ENCODE measurements around the gene KLHL2. TPM values are rescaled to one million over a fixed set of nuclear protein-coding genes. Genes with fewer than 3 reads are reported as not detected.

Gene KLHL2
- total RNA-seq, 1 donor from 2014 or later = 24.3 TPM

GRCh38 chr4:165326831-165327210 lies 119.5 kb downstream of the KLHL2 start:
- TF ChIP-seq EZH2 (IDR thresholded peaks at IDR 0.05) = no peak
- TF ChIP-seq, protein P1, sequence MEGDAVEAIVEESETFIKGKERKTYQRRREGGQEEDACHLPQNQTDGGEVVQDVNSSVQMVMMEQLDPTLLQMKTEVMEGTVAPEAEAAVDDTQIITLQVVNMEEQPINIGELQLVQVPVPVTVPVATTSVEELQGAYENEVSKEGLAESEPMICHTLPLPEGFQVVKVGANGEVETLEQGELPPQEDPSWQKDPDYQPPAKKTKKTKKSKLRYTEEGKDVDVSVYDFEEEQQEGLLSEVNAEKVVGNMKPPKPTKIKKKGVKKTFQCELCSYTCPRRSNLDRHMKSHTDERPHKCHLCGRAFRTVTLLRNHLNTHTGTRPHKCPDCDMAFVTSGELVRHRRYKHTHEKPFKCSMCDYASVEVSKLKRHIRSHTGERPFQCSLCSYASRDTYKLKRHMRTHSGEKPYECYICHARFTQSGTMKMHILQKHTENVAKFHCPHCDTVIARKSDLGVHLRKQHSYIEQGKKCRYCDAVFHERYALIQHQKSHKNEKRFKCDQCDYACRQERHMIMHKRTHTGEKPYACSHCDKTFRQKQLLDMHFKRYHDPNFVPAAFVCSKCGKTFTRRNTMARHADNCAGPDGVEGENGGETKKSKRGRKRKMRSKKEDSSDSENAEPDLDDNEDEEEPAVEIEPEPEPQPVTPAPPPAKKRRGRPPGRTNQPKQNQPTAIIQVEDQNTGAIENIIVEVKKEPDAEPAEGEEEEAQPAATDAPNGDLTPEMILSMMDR (IDR thresholded peaks at IDR 0.05) = no peak
- TF ChIP-seq EZH2phosphoT487 (IDR thresholded peaks at IDR 0.05) = no peak
- H3F3A ChIP-seq (ENCODE audit: low read depth) = peaks cover 14% of the 10 kb centered on the region
- H3K9ac ChIP-seq = peak overlapping the region; percentile 58
- H3K4me1 Mint-ChIP-seq = peaks cover 25% of the 10 kb centered on the region
- peaks cover 4% of the 10 kb centered on the region for H3K9me3 Mint-ChIP-seq
- H3K36me3 Mint-ChIP-seq = peaks cover 23% of the 10 kb centered on the region
- H3K27ac Mint-ChIP-seq = no peak overlapping the region
- H3K36me3 ChIP-seq = no peaks in the 10 kb centered on the region
- H2AFZ ChIP-seq (replicated peaks) = peak overlapping the region; percentile 100
- peak overlapping the region; percentile 89 for H3K4me3 ChIP-seq
- peak; percentile 22 for DNase-seq (ENCODE audit: low spot score)
- H3K27ac ChIP-seq = no peak overlapping the region
- peaks cover 52% of the 10 kb centered on the region for H3K79me2 ChIP-seq (ENCODE audit: low read depth)
- H3K4me2 ChIP-seq = peak overlapping the region; percentile 97
- H3K9me3 ChIP-seq (ENCODE audit: low read depth) = no peaks in the 10 kb centered on the region
- H3K27me3 Mint-ChIP-seq (ENCODE audit: insufficient read depth, low read depth) = no peaks in the 10 kb centered on the region
- no peak overlapping the region for H3K4me3 Mint-ChIP-seq
- H3K27me3 ChIP-seq = no peaks in the 10 kb centered on the region
- H4K20me1 ChIP-seq (ENCODE audit: low read depth) = peaks cover 41% of the 10 kb centered on the region
- peaks cover 19% of the 10 kb centered on the region for H3K4me1 ChIP-seq

DNA sequence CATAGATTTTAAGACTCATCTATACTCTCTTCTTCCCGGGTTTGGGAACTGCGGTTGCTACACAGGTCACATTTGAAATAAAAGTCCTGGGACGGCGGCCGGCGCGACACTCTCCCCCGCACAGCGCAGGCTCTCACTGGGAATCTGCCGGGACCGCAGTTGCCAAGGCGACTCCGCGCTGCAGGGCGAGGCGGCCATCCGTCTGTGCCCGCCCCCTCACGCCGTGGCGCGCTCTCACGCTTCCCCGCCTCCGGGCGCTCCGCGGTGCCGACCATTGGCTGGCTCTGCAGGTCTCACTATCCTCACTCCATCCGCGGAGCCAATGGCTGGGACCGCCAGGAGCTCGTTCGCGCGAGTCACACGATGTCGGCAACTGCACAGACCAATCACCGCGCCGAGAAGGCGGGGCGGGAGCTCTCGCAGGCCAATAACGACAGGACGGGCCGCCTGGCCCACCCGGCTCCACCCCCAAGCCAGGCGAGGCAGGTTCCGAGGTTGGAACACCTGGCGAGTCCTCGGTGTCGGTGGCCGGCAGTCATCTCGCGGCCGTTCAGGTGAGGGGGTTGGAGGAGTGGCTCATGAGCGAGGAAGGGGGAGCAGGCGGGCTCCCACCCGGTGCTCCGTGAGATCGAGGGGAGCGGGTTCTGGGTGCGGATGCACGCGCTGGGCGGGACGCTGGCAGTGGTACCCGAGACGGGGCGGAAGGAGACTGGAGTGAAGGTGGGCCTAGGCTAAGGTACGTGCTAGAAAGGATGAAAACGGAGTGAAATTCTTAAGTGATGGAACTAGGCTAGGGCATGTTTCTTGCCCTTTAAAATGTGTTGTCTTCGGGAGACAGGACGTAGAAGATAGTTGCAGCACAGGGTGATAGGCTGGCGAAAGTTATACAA lies 120.1 kb downstream of the KLHL2 start, which contains the start of gene MSMO1:
Gene MSMO1, plus strand, starts transcription at position 459 of the 890 bp plus-strand sequence. CDS start 5,702 bp downstream, outside the sequence.
- H3K36me3 ChIP-seq = no peaks in the 10 kb centered on the region

DNA sequence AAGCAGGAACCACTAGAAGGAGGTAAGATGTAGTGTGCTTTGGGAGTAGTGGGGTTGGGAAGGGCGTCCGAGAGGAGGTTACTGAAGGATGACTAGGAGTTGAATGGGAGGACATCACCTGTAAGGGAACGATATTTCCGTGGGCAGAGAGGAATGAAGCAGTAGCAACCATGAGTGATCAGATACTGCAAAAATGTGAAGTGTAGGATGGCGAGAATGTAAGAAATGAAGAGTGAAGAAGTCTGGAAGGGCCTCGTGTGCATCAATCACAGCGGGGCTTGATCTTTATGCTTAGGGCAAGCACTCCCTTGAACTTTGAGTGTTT lies 120.7 kb downstream of the KLHL2 start:
- peak overlapping the region; percentile 89 for H3K4me3 ChIP-seq
- H3K4me2 ChIP-seq = peak overlapping the region; percentile 86
- Mint-ChIP-seq H3K4me1 (peaks cover 37% of the 10 kb centered on the region), H3K9me3 (peaks cover 4% of the 10 kb centered on the region), H3K27me3 (ENCODE audit: insufficient read depth, low read depth) (no peaks in the 10 kb centered on the region), H3K4me3 (no peak overlapping the region), H3K36me3 (peaks cover 31% of the 10 kb centered on the region), H3K27ac (no peak overlapping the region)
- H3K79me2 ChIP-seq (ENCODE audit: low read depth) = peaks cover 65% of the 10 kb centered on the region
- no peaks in the 10 kb centered on the region for H3K9me3 ChIP-seq (ENCODE audit: low read depth)
- DNase-seq (ENCODE audit: low spot score) = no peak
- peaks cover 29% of the 10 kb centered on the region for H3K4me1 ChIP-seq
- no peak for TF ChIP-seq EZH2 (IDR thresholded peaks at IDR 0.05)
- TF ChIP-seq EZH2phosphoT487 (IDR thresholded peaks at IDR 0.05) = no peak
- TF ChIP-seq, protein P1 (IDR thresholded peaks at IDR 0.05) = no peak
- H3K27ac ChIP-seq = peak overlapping the region; percentile 54
- H3K9ac ChIP-seq = peak overlapping the region; percentile 68
- H2AFZ ChIP-seq (replicated peaks) = peak overlapping the region; percentile 59
- peaks cover 53% of the 10 kb centered on the region for H4K20me1 ChIP-seq (ENCODE audit: low read depth)
- H3K36me3 ChIP-seq = peaks cover 4% of the 10 kb centered on the region
- no peaks in the 10 kb centered on the region for H3K27me3 ChIP-seq
- H3F3A ChIP-seq (ENCODE audit: low read depth) = peaks cover 14% of the 10 kb centered on the region

More for the DNA sequence above, 120.1 kb downstream of the KLHL2 start, which contains the start of gene MSMO1:
- Histone ChIP-seq H4K20me1 (ENCODE audit: low read depth) (peaks cover 47% of the 10 kb centered on the region), H3K79me2 (ENCODE audit: low read depth) (peaks cover 59% of the 10 kb centered on the region), H3K4me1 (peaks cover 23% of the 10 kb centered on the region), H3F3A (ENCODE audit: low read depth) (peaks cover 14% of the 10 kb centered on the region), H2AFZ (replicated peaks) (peak within 1 kb of the TSS; percentile 100), H3K9ac (peak within 1 kb of the TSS; percentile 68), H3K4me2 (peak within 1 kb of the TSS; percentile 97), H3K4me3 (peak within 1 kb of the TSS; percentile 89), H3K9me3 (ENCODE audit: low read depth) (no peaks in the 10 kb centered on the region), H3K27me3 (no peaks in the 10 kb centered on the region), H3K27ac (peak within 1 kb of the TSS; percentile 54)
- Mint-ChIP-seq H3K27ac (peak within 1 kb of the TSS; percentile 23), H3K36me3 (peaks cover 28% of the 10 kb centered on the region), H3K27me3 (ENCODE audit: insufficient read depth, low read depth) (no peaks in the 10 kb centered on the region), H3K9me3 (peaks cover 4% of the 10 kb centered on the region), H3K4me1 (peaks cover 31% of the 10 kb centered on the region), H3K4me3 (no peak within 1 kb of the TSS)
- TF ChIP-seq, protein P1 (IDR thresholded peaks at IDR 0.05) = no peak
- TF ChIP-seq EZH2phosphoT487 (IDR thresholded peaks at IDR 0.05) = no peak
- peak; percentile 100 for DNase-seq (ENCODE audit: low spot score)
